Measurements from ENCODE around the gene NEGR1.

- TF ChIP-seq CTCF (IDR thresholded peaks at IDR 0.05) (no peak), EP300 (IDR thresholded peaks at IDR 0.05) (no peak), POLR2A (IDR thresholded peaks at IDR 0.05) (no peak)
These were observed 177.1 kb downstream of the NEGR1 start for GRCh38 chr1:72105201-72105600.

All from gastroesophageal sphincter (tissue), 3 donors.